Measurements from ENCODE around the gene PYGM. TPM values are rescaled to one million over a fixed set of nuclear protein-coding genes. Genes with fewer than 3 reads are reported as not detected.

Gene PYGM
- total and polyA plus RNA-seq, 10 donors = 1.7 to 7.2 (median 4.2) TPM

DNA sequence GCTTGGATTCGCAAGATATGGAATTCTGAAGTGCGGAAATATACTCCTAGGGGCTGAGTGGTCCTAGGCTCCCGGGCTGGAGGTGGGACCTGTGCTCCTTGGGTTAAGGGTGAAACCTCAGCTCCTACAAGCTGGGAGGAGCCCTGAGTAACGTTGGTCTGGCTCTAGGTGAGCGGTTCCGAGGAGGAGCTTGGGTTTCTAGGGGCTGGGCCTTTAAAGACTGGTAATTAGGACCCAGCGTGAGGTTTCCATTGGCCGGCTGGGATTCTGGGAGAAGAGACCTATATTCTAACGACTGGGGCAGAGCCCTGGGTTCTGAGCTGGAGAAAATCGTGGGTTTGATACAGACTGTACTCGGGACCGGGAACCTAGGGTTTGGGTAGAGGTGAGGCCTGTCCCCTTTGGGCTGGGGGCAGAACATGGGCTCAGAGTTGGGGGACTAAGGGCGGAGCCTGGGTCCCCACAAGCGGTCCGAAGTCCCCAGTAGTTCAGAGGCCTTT lies 44.1 kb upstream of the PYGM start:
- Histone ChIP-seq H3K27ac (peak overlapping the region; percentile 79 to 94 (median 88)), H3K4me1 (peaks cover 42 to 85% (median 58%) of the 10 kb centered on the region in 6 donors), H3K4me3 (peak overlapping the region; percentile 55 to 95 (median 70)), H3K36me3 (peaks cover 0 to 66% (median 25%) of the 10 kb centered on the region in 6 donors), H3K27me3 (replicated peaks in 1 of 7) (no peaks in the 10 kb centered on the region), H3K9me3 (no peaks in the 10 kb centered on the region)
- DNase-seq = no peak
- 41 to 53% (median 50%) methylated on average over 14 to 15 of the region's 15 CpGs for WGBS, 5 donors
- TF ChIP-seq CTCF (IDR thresholded peaks at IDR 0.05 in 8 of 11, conservative IDR thresholded peaks at IDR 0.05 in 3 of 11) (no peak), POLR2A (IDR thresholded peaks at IDR 0.05) (no peak), POLR2AphosphoS5 (IDR thresholded peaks at IDR 0.05) (no peak)
- intact Hi-C loops (cut with DNase I; ENCODE audit: low total_unique reads) = no loop called here

DNA sequence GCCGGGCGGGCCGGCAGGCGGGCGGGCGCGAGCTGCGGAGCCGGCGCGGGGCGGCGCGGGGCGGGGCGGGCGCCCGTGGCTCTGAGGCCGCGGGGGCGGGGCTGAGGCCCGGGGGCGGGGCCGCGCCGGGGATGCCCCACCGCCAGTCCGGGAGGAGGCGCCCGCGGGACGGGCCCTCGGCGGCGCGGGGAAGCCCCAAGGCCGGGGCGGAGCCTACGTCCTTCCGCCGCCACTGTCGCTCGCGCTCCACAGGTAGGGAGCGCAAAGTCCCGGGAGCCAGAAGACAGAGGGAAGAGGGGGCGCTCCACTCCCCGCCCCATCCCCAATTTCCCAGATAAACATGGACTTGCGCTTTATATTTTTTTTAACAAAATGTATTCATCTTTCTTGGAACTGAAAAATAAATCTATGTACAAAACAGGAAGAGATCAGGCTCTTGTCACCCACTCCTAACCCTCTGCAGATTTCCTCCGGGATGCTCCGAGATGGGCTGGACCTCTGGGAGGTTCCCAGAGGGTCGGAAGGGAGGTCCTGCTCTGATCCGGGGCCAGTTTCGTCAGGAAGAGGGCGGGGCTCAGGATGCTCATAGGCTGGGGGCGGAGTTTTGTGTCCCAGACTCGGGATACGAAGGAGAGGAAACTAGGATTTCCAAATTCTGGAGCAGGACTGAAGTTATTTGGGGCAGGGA lies 43.5 kb upstream of the PYGM start, which contains the start of gene MAP4K2:
MAP4K2 (minus strand) TSS at position 57 of the 688 bp plus-strand sequence. CDS start 65 bp downstream, outside the sequence.
- DNase-seq = peak; percentile 98
- no peaks in the 10 kb centered on the region for H3K9me3 ChIP-seq
- peaks cover 0 to 72% (median 25%) of the 10 kb centered on the region in 6 donors for H3K36me3 ChIP-seq
- intact Hi-C loops (cut with DNase I; ENCODE audit: low total_unique reads) = no loop called here
- H3K4me3 ChIP-seq = peak within 1 kb of the TSS; percentile 56 to 95 (median 70)
- TF ChIP-seq CTCF (IDR thresholded peaks at IDR 0.05 in 8 of 11, conservative IDR thresholded peaks at IDR 0.05 in 3 of 11) (peak in 5 of 11 experiments; percentile 12 to 35 (median 27)), POLR2A (IDR thresholded peaks at IDR 0.05) (no peak), POLR2AphosphoS5 (IDR thresholded peaks at IDR 0.05) (peak; percentile 65 to 77 (median 77))
- peak within 1 kb of the TSS; percentile 79 to 94 (median 88) for H3K27ac ChIP-seq
- no peaks in the 10 kb centered on the region for H3K27me3 ChIP-seq (replicated peaks in 1 of 7)
- 0 to 1% (median 1%) methylated on average over 23 to 58 of the region's 58 CpGs for WGBS, 5 donors
- peaks cover 45 to 85% (median 59%) of the 10 kb centered on the region in 6 donors for H3K4me1 ChIP-seq

DNA sequence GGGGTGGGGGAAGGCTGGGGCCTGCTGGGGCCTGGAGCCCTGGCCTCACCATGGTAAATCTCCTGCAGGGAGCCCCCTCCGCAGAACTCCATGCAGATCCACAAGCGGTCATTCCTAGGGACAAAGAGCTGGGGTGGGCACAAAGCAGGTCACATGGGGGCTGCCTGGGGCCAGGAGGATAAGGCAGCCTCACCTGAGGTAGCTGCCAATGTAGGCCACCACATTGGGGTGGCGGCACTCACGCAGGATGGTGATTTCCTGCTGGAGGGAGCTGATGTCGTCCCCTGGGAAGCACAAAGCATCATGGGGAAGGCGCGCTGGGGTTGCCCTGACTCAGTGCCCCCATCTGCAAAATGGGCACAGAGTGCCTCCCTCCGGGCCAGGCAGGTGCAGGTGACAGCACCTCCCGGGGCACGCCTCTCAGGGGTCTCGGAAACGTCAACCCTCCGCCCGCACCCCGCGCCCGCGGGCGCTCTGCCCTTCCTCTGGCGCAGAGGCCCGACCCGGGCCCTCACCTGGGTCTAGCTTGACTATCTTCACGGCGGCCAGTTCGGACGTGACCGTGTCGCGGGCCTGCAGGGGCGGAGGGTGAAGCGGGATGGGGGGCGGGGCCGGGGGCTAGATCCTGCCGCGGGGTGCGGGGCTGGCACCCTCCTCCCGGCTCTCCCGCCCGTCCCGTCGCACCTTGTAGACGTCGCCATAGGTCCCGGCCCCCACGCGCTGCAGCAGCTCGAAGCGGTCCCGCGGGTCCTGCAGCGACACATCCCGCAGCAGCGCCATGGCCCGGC lies 42.8 kb upstream of the PYGM start:
- DNase-seq = peak; percentile 78
- 3 to 9% (median 6%) methylated on average over 20 to 54 of the region's 54 CpGs for WGBS, 5 donors
- Histone ChIP-seq H3K36me3 (peaks cover 0 to 73% (median 26%) of the 10 kb centered on the region in 6 donors), H3K9me3 (no peaks in the 10 kb centered on the region), H3K4me1 (peaks cover 45 to 85% (median 64%) of the 10 kb centered on the region in 6 donors), H3K27ac (peak overlapping the region; percentile 59 to 94 (median 85)), H3K4me3 (peak overlapping the region; percentile 56 to 95 (median 68)), H3K27me3 (replicated peaks in 1 of 7) (no peaks in the 10 kb centered on the region)
- intact Hi-C loops (cut with DNase I; ENCODE audit: low total_unique reads) = no loop called here
- TF ChIP-seq POLR2AphosphoS5 (IDR thresholded peaks at IDR 0.05) (peak in 2 of 3 donors; percentile 28 to 48), POLR2A (IDR thresholded peaks at IDR 0.05) (no peak)

GRCh38 chr11:64801561-64802369 lies 42.0 kb upstream of the PYGM start:
- intact Hi-C loops (cut with DNase I; ENCODE audit: low total_unique reads) = no loop called here
- peak overlapping the region; percentile 56 to 95 (median 68) for H3K4me3 ChIP-seq
- no peaks in the 10 kb centered on the region for H3K9me3 ChIP-seq
- H3K27ac ChIP-seq = peak overlapping the region; percentile 59 to 94 (median 85)
- H3K36me3 ChIP-seq = peaks cover 0 to 73% (median 33%) of the 10 kb centered on the region in 6 donors
- H3K4me1 ChIP-seq = peaks cover 45 to 85% (median 68%) of the 10 kb centered on the region in 6 donors
- peak in 2 of 3 donors; percentile 22 to 28 for TF ChIP-seq POLR2AphosphoS5 (IDR thresholded peaks at IDR 0.05)
- TF ChIP-seq CTCF (IDR thresholded peaks at IDR 0.05 in 8 of 11, conservative IDR thresholded peaks at IDR 0.05 in 3 of 11) = no peak
- DNase-seq = peak; percentile 81
- no peaks in the 10 kb centered on the region for H3K27me3 ChIP-seq (replicated peaks in 1 of 7)
- WGBS, 5 donors = 16 to 27% (median 23%) methylated on average over 11 to 13 of the region's 13 CpGs
